GM08714 (cell line): ENCODE data around the gene SV2C.
"Not testable (repeated sequence)": the region's sequence is repeated elsewhere in the genome, so short reads cannot be mapped to it uniquely, and the experiment has no call there.

Experiments used
- H3K4me3 ChIP-seq: fragments of 200-500 bp; sonication (Bioruptor generic); 2 replicates; pipeline ENCODE4 v1.5.1; 2014; ENCODE audit warnings: mild to moderate bottlenecking, low read length, inconsistent platforms
- ZNF274 ChIP-seq: IDR thresholded peaks from 2 replicates; pipeline ENCODE4 v1.6.1; 2012; ENCODE audit warnings: mild to moderate bottlenecking, low read depth, low read length

SV2C gene

DNA sequence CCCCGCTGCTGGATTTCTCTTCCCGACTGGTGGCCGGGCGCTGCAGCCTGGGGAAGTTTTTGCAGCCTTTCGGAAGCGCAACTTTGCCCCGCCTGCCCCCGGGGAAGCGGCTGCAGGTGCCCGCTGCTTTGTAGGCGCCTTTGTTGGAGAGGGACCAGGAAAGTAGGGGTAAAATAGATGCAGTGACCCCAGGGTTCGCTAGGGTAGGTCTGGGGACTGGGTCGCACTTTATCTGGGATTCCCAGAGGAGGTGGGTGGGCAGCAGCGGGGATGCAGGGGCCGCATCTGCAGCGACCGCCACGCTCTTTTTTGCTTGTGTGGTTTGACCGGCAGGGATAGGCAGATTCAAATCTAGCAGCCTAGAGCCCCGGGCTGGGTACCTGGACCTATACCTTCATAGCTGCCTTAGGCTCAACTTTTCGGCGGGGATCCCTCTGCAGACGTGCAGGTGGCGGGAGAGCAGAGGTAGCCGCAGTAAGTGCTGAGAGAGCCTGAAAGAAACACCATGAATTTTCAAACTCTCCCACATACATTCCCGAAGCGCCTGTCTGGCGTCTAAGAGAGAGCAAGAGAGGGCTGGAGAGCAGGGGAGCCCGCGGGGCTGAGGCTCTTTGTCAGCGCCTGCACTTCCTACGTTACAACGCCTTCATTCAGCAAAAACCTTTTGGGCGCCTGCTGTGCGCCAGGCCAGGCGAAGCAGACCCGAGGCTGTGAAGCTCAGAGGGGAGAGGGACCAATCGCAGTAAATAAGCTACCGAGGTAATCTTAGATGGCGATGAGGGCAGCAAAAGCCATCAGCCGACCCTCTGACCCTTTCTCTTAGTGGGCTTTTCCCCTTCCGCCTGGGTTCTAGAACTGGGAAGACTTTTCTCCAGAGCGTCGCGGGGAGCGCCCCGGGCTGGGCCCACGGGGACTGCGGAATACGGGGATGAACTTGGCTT lies 642 bp downstream of the SV2C start:
- no peak overlapping the region; the same call in 1 of the 2 replicates for H3K4me3 ChIP-seq
- no peak for TF ChIP-seq ZNF274

DNA sequence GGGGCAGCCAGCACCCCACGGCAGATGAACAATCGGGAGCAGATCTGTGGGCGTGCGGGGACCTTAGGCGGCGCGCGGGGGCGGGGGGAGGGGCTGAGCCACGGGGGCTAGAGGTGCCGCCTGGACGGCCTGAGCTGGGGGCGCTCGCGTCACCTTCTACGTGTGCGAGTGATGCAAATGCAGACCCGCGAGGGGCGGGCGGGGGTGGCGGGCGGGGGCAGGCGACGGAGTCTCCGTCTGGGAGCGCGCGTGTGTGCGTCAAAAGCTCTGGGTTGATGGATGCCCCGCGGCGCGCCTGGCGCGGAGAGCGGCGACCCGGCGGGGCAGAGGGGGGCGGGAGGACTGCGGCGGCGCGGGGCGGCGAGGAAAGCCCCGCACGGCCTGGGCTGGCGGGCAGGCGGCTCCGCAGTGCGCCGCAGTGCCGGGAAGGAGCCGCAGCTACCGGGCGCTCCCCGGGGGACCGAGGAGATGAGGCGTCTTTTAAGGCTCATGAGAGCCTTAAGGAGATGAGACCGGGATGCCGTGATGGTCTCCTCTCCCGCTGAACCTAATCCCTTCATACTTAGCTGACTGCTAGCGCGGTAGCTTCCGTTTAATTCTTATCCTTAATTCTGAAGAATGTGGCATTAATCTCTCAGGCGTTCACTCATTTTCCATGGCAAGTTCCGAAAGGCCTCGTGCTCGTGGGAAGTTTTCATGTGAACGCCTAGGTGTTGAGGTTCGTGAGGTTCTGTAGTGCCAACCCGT lies 1.5 kb downstream of the SV2C start:
- no peak overlapping the region for H3K4me3 ChIP-seq

DNA sequence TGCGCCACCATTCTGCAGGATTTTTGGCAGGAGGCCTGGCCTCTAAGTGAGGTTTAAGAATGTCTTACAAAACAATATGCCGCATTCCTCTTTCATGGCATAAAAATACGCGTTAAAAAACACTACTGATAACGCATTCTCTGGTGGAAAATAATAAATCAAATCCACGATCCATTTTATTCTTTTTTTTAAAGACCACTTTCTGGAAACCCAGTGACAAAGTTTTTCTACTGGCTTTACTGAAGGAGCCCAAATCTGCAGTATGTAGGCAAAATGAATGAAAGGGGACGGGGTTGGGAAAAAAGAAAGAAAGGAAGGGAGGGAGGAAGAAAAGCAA lies 2.0 kb downstream of the SV2C start:
- no peak for TF ChIP-seq ZNF274
- no peak overlapping the region for H3K4me3 ChIP-seq

More for the DNA sequence above, 1.5 kb downstream of the SV2C start:
- no peak for TF ChIP-seq ZNF274

DNA sequence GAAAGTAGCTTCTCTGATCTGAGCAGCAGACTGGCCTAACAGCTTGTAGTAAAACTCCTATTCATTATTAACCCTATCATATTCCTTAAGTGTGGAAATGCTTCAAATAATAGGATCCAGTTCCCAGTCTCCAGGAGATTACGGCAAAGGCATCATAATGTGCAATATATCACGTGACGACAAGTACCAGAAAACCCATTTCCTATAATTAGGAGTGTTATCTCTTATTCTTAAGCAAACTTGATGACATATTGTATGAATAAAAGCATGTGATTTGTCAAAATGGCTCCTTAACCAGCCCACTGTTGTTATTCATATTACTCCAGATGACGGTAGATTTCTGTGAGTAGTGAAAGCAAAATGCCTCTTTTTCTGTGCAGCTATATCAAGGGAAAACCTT lies 2.9 kb downstream of the SV2C start:
- no peak overlapping the region for H3K4me3 ChIP-seq
- no peak for TF ChIP-seq ZNF274

DNA sequence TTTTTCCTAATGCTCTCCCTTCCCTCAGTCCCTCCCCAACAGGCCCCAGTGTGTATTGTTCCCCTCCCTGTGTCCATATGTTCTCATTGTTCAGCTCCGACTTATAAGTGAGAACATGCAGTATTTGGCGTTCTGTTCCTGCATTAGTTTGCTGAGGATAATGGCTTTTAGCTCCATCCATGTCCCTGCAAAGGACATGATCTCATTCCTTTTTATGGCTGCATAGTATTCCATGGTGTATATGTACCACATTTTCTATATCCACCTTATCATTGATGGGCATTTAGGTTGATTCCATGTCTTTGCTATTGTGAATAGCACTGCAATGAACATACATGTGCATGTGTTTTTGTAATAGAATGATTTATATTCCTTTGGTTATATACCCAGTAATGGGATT lies 6.0 kb downstream of the SV2C start:
- not testable (repeated sequence) for H3K4me3 ChIP-seq

DNA sequence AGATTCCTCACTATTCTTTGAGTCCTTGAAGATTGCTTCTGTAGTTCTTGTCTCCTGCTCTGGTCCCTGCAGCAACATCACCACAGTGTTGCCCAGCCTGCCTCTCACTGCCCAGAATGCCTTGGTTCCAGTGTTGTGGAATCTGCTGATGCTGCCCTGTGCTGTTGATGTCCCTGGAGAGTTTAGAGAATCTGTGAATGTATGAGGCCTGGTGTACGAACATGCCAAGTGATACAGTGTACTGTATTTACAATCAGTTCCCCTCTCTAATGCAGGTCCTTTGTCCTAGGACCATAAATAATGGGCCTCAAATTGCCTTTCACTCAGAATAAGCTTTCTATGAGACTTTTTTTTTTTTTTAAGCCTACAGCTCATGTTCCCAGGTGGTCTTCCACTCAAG lies 8.2 kb downstream of the SV2C start:
- no peak for TF ChIP-seq ZNF274
- no peak overlapping the region for H3K4me3 ChIP-seq

DNA sequence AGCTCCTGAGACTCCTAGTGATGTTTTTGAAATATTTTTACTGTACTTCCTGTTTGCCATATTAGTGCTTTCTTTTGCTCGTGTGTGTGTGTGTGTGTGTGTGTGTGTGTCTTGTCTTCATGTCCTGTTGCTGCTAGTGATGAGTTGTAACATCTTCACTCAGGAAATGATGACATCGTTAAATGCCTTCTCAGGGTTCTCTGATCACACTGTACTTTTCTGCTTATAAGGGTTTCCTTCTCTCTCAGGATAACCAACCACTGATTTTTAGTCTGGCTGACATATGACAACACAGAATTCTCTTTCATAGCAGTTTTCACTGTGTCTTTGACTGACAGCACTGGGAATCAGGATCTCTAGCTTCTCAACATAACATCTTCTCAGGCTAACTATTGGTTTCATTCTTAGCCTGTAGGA lies 16.1 kb downstream of the SV2C start:
- H3K4me3 ChIP-seq: no peak overlapping the region
- no peak for TF ChIP-seq ZNF274

DNA sequence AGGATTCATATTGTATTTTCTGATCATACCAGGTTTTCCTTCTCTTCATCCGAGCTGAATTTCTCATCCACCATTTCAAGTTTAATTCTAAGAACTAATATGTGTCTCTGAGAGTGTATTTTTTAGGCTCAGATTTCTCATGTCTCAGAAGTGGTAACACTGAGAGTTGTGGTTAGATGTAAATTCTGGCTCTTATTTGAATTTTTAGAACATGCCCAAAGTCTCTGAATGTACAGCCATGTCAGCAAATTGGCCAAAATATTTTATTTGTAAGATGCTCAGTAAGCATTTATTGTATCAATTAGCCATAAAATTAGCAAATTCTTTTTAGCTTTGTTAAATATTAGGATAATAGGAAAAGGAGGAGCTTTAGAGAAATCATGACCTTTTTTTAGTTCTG lies 16.6 kb downstream of the SV2C start:
- no peak for TF ChIP-seq ZNF274

DNA sequence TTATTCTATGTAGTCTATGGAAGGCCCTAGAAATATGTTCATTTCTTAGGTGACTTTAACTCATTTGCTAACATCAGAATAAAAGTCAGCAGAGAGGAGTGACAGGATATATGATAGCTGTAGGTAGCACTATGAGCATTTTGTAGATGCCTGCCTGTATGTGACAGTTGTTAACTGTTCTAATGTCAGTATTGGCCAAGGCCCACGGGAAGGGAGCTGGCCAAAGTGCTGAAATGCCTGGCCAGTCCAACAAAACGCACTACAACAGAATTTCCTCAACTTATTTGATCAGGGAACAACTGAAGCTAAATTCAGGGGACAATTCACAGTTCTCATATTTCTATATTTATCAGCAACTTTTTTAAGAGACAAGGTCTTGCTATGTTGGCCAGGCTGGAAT lies 20.8 kb downstream of the SV2C start:
- no peak overlapping the region for H3K4me3 ChIP-seq
- no peak for TF ChIP-seq ZNF274

More for the DNA sequence above, 16.6 kb downstream of the SV2C start:
- no peak overlapping the region for H3K4me3 ChIP-seq

DNA sequence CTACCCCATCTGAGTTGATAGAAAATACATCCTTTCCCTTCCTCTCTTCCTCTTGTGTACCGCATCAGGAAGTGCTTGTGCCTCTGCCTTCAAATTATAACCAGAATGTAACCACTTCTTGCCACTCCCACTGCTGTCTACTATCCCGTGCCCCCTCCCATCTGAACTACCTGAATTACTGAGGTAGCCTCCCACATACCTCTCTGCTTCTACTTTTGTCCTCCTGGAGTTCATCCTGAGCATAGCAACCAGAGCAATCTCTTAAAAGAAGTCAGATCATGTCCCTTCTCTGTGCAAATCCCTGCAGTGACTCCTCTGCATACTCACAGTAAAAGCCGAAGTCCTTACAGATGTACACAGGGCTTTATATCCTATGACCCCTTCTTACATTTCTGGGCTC lies 23.0 kb downstream of the SV2C start:
- H3K4me3 ChIP-seq: no peak overlapping the region
- TF ChIP-seq ZNF274: no peak

DNA sequence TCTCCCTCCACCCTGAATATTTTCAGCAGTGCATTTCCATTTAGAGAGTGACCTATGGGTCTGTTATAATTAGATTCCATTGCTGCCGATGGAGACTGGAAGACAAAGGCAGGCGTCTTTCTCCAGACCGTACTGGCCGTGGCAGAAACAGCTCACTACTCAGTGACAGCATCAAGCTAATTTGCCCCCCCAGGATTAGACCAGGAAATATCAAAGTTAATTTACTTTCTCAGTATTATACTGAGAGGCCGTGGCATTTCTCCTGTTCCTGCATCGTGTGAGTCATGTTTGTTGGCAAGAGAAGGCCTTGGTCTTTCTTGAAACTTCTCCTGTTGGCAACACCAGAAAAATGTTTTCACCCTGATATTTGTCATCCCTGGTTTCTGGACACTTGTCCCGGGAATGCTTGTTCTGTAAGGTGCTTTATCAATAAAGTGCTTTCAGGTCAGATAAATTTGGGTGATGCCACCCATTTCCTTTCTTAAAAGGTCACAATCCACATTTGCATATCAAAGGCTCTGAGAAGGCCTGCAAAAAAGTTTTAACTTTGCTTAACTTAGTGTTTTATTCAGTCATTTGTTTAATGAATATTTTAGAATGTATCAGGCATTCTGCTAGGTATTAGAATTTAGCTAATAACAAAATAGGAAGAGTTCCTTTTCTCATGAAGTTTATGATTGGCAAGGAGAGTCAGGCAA lies 28.4 kb downstream of the SV2C start:
- no peak for TF ChIP-seq ZNF274
- H3K4me3 ChIP-seq: no peak overlapping the region

DNA sequence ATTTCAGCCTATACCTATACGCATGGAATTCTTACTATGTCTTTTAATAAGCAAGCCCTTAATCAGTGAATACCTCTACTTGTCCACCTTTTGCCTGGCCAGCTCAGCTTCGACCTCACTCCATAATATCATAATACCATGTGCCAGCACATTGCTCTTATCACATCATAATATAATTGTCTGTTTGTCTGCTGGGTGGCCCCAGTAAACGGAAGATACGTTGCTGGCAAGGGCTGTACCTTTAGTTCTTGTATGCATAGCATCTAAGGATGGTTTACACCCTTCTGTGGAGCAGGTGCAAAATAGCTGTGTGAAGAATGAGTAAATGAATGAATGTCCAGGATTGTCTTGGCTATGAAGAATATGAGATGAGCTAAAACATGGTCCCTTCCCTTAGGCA lies 29.9 kb downstream of the SV2C start:
- no peak overlapping the region for H3K4me3 ChIP-seq
- TF ChIP-seq ZNF274: no peak

DNA sequence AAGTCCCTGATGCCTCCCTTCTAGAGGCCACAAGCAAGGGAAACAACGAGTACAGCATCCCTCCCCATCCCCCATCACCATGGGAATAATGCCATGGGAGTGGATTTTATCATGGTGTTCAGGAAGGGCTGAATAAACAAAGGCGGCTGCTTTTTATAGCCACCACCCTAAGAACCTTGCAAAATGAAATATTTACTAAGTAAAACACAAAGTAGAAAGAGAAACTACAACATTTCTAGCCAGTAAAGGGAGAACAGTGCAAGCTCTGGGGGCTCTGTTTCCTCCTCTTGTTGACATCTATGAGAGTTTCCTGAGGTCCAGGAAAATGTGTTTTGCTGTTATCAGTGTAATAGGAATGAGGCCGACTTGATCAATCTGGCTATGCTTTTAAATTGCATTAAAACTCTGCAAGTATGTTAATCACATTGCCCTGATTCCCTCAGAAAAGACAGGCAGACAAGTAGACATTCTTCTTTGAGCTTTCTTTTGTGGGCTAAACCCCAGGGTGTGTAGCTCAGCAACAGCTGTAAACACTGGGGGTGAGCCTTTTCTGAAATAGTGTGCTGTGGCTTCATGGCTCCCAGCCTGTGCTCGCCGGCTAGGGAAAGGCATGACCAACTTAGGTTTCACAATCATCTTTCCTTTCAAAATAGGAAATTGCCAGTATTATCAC lies 31.1 kb downstream of the SV2C start:
- TF ChIP-seq ZNF274: no peak
- H3K4me3 ChIP-seq: no peak overlapping the region

DNA sequence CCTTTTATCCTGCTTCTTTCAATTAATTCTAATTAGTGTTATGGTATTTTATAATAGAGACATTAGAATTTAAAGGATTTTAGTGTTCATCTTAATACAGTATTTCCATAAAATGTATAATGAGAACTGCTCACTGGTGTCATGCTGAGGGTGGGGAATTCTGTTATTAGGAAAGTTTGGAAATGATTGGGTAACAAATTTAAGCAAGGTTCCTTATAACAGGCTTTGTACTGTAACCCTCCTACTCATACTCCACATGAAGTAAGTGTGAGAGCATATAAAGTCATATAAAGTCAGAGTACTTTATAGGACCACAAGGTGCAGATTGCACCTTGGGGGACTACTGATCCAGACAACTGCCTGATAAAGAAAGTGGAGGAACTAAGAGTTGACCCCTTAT lies 42.2 kb downstream of the SV2C start:
- no peak overlapping the region for H3K4me3 ChIP-seq
- no peak for TF ChIP-seq ZNF274
